Gastroesophageal sphincter (tissue), 3 donors: ENCODE results near the gene TROAP.

ENCODE experiments used
- EP300 ChIP-seq: sonication (generic); formaldehyde crosslinking; IDR thresholded peaks from one replicate; pipeline ENCODE4 v1.6.1; 2017; ENCODE audit warnings: antibody characterized with exemption, mild to moderate bottlenecking
- POLR2A ChIP-seq, 2 donors: fragments of 450-650 bp; IDR thresholded peaks; one replicate each; pipeline ENCODE4 v1.6.1; 2017; ENCODE audit warnings: antibody characterized with exemption in 2 of 2, mild to moderate bottlenecking in 2 of 2, moderate library complexity in 1 of 2
- POLR2AphosphoS5 ChIP-seq: sonication (generic); formaldehyde crosslinking; IDR thresholded peaks from one replicate; pipeline ENCODE4 v1.6.1; 2017; ENCODE audit warnings: antibody characterized with exemption
- TF ChIP-seq, protein P1 (sequence below), 4 experiments: fragments of 200-600 bp in 2 of 4; fragments of 450-650 bp in 2 of 4; sonication (generic) in 1 of 4; IDR thresholded peaks; one replicate each; pipeline ENCODE4 v1.5.1; 2017 to 2019; ENCODE audit warnings: antibody characterized with exemption in 4 of 4, mild to moderate bottlenecking in 2 of 4, moderate library complexity in 2 of 4

- TF ChIP-seq, protein P1, sequence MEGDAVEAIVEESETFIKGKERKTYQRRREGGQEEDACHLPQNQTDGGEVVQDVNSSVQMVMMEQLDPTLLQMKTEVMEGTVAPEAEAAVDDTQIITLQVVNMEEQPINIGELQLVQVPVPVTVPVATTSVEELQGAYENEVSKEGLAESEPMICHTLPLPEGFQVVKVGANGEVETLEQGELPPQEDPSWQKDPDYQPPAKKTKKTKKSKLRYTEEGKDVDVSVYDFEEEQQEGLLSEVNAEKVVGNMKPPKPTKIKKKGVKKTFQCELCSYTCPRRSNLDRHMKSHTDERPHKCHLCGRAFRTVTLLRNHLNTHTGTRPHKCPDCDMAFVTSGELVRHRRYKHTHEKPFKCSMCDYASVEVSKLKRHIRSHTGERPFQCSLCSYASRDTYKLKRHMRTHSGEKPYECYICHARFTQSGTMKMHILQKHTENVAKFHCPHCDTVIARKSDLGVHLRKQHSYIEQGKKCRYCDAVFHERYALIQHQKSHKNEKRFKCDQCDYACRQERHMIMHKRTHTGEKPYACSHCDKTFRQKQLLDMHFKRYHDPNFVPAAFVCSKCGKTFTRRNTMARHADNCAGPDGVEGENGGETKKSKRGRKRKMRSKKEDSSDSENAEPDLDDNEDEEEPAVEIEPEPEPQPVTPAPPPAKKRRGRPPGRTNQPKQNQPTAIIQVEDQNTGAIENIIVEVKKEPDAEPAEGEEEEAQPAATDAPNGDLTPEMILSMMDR (IDR thresholded peaks at IDR 0.05), result no peak
- TF ChIP-seq POLR2A (IDR thresholded peaks at IDR 0.05) (no peak), POLR2AphosphoS5 (no peak), EP300 (no peak)
Measured at GRCh38 chr12:49334226-49334625, 11.2 kb downstream of the TROAP start.
